Kidney (tissue), 14 donors: Measurements from ENCODE around the gene RAB28. TPM values are rescaled to one million over a fixed set of nuclear protein-coding genes. Genes with fewer than 3 reads are reported as not detected.
"Not testable (repeated sequence)": the region's sequence is repeated elsewhere in the genome, so short reads cannot be mapped to it uniquely, and the experiment has no call there.

Experiments
- DNase-seq, 5 donors: peaks; one replicate each; pipeline ENCODE4 v3.0.0-alpha.2; 2013 to 2020
- FAIRE-seq: peaks from 2 replicates; lab custom pipeline; 2012; peaks lifted over from hg19 to GRCh38; lab: Jason Lieb, UNC
- H3K27ac ChIP-seq, 2 donors: one replicate each; pipeline ENCODE4 v1.7.0; 2013; ENCODE audit warnings: low read depth in 2 of 2, low read length in 2 of 2, inconsistent platforms in 1 of 2
- H3K27me3 ChIP-seq: one replicate; pipeline ENCODE4 v1.7.1; 2013; ENCODE audit warnings: low read length, inconsistent platforms; ENCODE audit not compliant: control insufficient read depth, insufficient read depth
- H3K36me3 ChIP-seq, 3 donors: one replicate each; pipeline versions ENCODE4 v1.7.0 to v1.7.1; 2013; ENCODE audit warnings: low read length in 3 of 3, control low read depth in 1 of 3, inconsistent platforms in 1 of 3; ENCODE audit not compliant: insufficient read depth in 3 of 3, control insufficient read depth in 2 of 3
- H3K4me1 ChIP-seq, 3 donors: one replicate each; pipeline versions ENCODE4 v1.7.0 to v1.7.1; 2013; ENCODE audit warnings: low read length in 3 of 3, inconsistent platforms in 1 of 3, low read depth in 1 of 3; ENCODE audit not compliant: control insufficient read depth in 2 of 3, insufficient read depth in 2 of 3
- H3K4me3 ChIP-seq, 3 donors: one replicate each; pipeline versions ENCODE4 v1.7.0 to v1.8.1; 2013; ENCODE audit warnings: low read length in 3 of 3, control low read depth in 1 of 3, inconsistent platforms in 1 of 3
- H3K9ac ChIP-seq, 3 donors: one replicate each; pipeline versions ENCODE4 v1.7.0 to v1.7.1; 2013; ENCODE audit warnings: low read length in 3 of 3, control low read depth in 1 of 3, inconsistent platforms in 1 of 3
- H3K9me3 ChIP-seq, 3 donors: one replicate each; pipeline versions ENCODE4 v1.7.0 to v1.7.1; 2013; ENCODE audit warnings: low read length in 3 of 3, control low read depth in 1 of 3, inconsistent platforms in 1 of 3; ENCODE audit not compliant: control insufficient read depth in 2 of 3, insufficient read depth in 1 of 3
- intact Hi-C: fragments of 100-400 bp; cut with DNase I; formaldehyde crosslinking; loops from one replicate; pipeline ENCODE4 v1.11.1; 2022
- polyA plus RNA-seq: library from polyadenylated mRNA; stranded (reverse); fragments of 350-450 nt; fragmentation: Illumina TruSeq; extraction: RNeasy Lipid Tissue Mini Kit (QIAGEN cat#74804); gene quantifications from one replicate; pipeline ENCODE4 v1.2.3, GENCODE V29; 2014; ENCODE audit warnings: low read depth, low replicate concordance; ENCODE audit not compliant: insufficient read depth
- total RNA-seq: library from RNA; stranded (reverse); fragmentation: NEBNext Ultra II Directional; extraction: Animal tissue kit (Norgen Biotek cat#: 25700); gene quantifications from one replicate; pipeline ENCODE4 v1.2.1, GENCODE V29; 2021
- TF ChIP-seq, protein P1 (sequence below): IDR thresholded peaks from 3 replicates; pipeline ENCODE4 v1.5.1; 2012; ENCODE audit warnings: mild to moderate bottlenecking, moderate library complexity, borderline replicate concordance; ENCODE audit not compliant: insufficient read depth; ENCODE audit errors: extremely low read depth
- donor health status: control.
- donor health status: control.
- donor health status: control.
- donor health status: control.
- donor health status: control.
- donor health status: DM: yes; HTN: yes; CAD: no.
- donor health status: Normal renal cell carcinoma (clear cell type).

RAB28 gene
- total and polyA plus RNA-seq, 2 donors from 2014 or later, result 16.2 to 19.1 TPM

DNA sequence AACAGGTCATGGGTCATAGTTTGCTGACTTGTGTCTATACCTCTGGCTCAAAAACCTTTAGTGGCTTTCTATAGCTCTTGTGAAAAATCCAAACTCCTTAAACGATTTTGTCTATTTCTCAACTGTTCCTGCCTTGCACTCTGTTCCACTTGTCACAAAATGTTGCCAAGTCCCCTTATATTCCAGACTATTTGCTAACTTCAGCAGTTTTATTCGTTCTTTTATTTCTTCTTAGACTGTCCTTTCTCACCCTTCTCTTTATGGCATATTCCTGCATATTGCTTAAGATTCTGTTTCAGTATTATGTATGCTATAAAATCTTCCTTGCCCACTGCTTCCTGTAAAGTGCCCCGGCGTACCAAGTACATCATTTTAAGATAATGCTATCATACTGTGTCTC, 80.8 kb downstream of the RAB28 start:
- Histone ChIP-seq H3K9ac (no peak overlapping the region), H3K27ac (no peak overlapping the region), H3K27me3 (no peaks in the 10 kb centered on the region), H3K4me3 (no peak overlapping the region), H3K9me3 (no peaks in the 10 kb centered on the region), H3K36me3 (no peaks in the 10 kb centered on the region), H3K4me1 (no peaks in the 10 kb centered on the region)
- no peak for FAIRE-seq
- TF ChIP-seq, protein P1, sequence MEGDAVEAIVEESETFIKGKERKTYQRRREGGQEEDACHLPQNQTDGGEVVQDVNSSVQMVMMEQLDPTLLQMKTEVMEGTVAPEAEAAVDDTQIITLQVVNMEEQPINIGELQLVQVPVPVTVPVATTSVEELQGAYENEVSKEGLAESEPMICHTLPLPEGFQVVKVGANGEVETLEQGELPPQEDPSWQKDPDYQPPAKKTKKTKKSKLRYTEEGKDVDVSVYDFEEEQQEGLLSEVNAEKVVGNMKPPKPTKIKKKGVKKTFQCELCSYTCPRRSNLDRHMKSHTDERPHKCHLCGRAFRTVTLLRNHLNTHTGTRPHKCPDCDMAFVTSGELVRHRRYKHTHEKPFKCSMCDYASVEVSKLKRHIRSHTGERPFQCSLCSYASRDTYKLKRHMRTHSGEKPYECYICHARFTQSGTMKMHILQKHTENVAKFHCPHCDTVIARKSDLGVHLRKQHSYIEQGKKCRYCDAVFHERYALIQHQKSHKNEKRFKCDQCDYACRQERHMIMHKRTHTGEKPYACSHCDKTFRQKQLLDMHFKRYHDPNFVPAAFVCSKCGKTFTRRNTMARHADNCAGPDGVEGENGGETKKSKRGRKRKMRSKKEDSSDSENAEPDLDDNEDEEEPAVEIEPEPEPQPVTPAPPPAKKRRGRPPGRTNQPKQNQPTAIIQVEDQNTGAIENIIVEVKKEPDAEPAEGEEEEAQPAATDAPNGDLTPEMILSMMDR, result no peak
- intact Hi-C loops, result no loop called here
- no peak for DNase-seq

DNA sequence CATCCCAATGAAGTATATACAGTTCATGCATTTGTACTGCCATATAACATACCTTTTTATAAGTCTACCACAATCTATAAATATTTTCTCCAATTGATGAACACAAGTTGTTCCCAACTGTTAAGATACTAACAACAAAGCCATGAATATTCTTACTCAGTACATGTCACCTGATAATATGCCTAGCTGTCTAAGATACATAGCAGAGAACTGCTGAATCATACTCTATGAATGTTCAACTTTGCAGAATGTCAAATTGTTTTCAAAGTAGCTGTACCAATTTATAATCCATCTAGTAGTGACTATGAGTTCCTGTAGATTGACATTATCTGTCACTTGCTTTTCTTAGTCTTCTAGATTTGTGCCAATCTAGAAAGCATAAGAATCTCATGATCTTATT, 84.9 kb downstream of the RAB28 start:
- no peak for FAIRE-seq
- intact Hi-C loops, result no loop called here

DNA sequence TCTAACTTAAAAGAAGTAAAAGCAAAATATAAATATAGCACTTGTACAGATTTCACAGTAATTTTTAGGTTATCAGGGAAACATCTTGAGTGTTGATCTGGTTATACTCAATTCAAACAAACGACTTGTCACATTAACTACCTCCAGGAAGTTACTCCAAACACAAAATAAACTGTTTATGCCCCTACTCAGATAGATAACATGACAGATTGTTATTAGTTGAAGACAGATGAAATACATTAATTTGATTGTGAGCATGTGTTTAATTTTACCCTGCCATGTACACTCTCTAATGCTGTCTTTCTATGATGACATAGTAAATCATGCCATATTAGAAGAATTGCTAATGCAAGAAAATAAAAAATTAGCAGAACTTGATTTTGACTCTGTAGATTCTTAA, 88.0 kb downstream of the RAB28 start:
- Histone ChIP-seq H3K4me3 (no peak overlapping the region), H3K4me1 (no peaks in the 10 kb centered on the region), H3K9me3 (no peaks in the 10 kb centered on the region), H3K9ac (no peak overlapping the region), H3K27me3 (no peaks in the 10 kb centered on the region), H3K36me3 (no peaks in the 10 kb centered on the region), H3K27ac (no peak overlapping the region)
- TF ChIP-seq, protein P1, result no peak
- FAIRE-seq (no peak), DNase-seq (peak in 2 of 5 donors; percentile 11 to 14)
- intact Hi-C loops, result no loop called here

More for the DNA sequence above, 84.9 kb downstream of the RAB28 start:
- Histone ChIP-seq H3K4me1 (no peaks in the 10 kb centered on the region), H3K9ac (no peak overlapping the region), H3K27ac (no peak overlapping the region), H3K27me3 (no peaks in the 10 kb centered on the region), H3K36me3 (no peaks in the 10 kb centered on the region), H3K4me3 (no peak overlapping the region), H3K9me3 (no peaks in the 10 kb centered on the region)
- TF ChIP-seq, protein P1, result no peak
- DNase-seq, result no peak

DNA sequence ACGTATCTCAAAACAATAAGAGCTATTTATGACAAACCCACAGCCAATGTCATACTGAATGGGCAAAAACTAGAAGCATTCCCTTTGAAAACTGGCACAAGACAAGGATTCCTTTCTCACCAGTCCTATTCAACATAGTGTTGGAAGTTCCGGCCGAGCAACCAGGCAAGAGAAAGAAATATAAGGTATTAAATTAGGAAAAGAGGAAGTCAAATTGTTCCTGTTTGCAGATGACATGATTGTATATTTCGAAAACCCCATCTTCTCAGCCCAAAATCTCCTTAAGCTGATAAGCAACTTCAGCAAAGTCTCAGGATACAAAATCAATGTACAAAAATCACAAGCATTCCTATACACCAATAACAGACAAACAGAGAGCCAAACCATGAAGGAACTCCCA, 94.2 kb downstream of the RAB28 start:
- FAIRE-seq, DNase-seq, intact Hi-C loops, H3K9me3 ChIP-seq, H3K27ac ChIP-seq, H3K9ac ChIP-seq, H3K36me3 ChIP-seq, H3K4me1 ChIP-seq, H3K4me3 ChIP-seq, H3K27me3 ChIP-seq: not testable (repeated sequence)
